Epithelial cell of proximal tubule (primary cell): Measurements from ENCODE around the gene FTO. TPM values are rescaled to one million over a fixed set of nuclear protein-coding genes. Genes with fewer than 3 reads are reported as not detected.
"Not testable (repeated sequence)": the region's sequence is repeated elsewhere in the genome, so short reads cannot be mapped to it uniquely, and the experiment has no call there.

Experiments used
- DNase-seq: peaks from one replicate; pipeline ENCODE4 v3.0.0-alpha.2; 2011; ENCODE audit warnings: low read depth
- H3K4me3 ChIP-seq: 2 replicates; pipeline ENCODE4 v1.5.1; 2011; ENCODE audit warnings: low read depth, mild to moderate bottlenecking, low read length
- total RNA-seq: library from RNA; depleted of rRNA; stranded (reverse); fragments of >200 nt; gene quantifications from 2 replicates; pipeline ENCODE4 v1.2.3, GENCODE V29; 2015
- TF ChIP-seq, protein P1 (sequence below): conservative IDR thresholded peaks from 2 replicates; pipeline ENCODE4 v1.5.1; 2012; ENCODE audit warnings: low read depth, mild to moderate bottlenecking, low read length

The FTO gene
- total RNA-seq, 1 donor from 2014 or later: 62.7 TPM

- no peak overlapping the region for H3K4me3 ChIP-seq
- DNase-seq: peak; percentile 63
- TF ChIP-seq, protein P1, sequence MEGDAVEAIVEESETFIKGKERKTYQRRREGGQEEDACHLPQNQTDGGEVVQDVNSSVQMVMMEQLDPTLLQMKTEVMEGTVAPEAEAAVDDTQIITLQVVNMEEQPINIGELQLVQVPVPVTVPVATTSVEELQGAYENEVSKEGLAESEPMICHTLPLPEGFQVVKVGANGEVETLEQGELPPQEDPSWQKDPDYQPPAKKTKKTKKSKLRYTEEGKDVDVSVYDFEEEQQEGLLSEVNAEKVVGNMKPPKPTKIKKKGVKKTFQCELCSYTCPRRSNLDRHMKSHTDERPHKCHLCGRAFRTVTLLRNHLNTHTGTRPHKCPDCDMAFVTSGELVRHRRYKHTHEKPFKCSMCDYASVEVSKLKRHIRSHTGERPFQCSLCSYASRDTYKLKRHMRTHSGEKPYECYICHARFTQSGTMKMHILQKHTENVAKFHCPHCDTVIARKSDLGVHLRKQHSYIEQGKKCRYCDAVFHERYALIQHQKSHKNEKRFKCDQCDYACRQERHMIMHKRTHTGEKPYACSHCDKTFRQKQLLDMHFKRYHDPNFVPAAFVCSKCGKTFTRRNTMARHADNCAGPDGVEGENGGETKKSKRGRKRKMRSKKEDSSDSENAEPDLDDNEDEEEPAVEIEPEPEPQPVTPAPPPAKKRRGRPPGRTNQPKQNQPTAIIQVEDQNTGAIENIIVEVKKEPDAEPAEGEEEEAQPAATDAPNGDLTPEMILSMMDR: no peak
These were observed 136.5 kb downstream of the FTO start for GRCh38 chr16:53840456-53840855.

- DNase-seq: no peak
- no peak overlapping the region for H3K4me3 ChIP-seq
- TF ChIP-seq, protein P1: no peak
These were observed 137.9 kb downstream of the FTO start for GRCh38 chr16:53841884-53842283.

DNA sequence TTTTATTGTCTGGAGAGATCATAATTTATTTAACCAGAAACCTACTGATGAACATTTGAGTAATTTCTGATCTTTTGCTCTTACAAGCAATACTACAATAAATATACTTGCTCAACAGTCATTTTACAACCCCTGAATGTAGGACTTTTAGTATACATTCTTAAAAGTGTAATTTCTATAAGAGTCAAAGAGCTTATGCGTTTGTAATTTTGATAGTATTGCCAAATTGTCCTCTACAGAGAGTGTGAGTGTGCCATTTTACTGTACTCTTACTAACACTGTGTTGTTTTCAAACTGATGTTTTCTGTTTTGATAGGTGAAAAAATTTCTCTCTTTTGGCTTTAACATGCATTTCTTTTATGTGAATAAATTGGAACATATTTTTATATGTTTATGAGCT lies 139.1 kb downstream of the FTO start:
- TF ChIP-seq, protein P1: no peak
- DNase-seq: no peak
- H3K4me3 ChIP-seq: no peak overlapping the region

GRCh38 chr16:53844804-53845203 lies 140.8 kb downstream of the FTO start:
- no peak for DNase-seq
- TF ChIP-seq, protein P1: no peak
- no peak overlapping the region for H3K4me3 ChIP-seq

GRCh38 chr16:53846549-53846948 lies 142.6 kb downstream of the FTO start:
- H3K4me3 ChIP-seq, DNase-seq: not testable (repeated sequence)

- no peak overlapping the region for H3K4me3 ChIP-seq
- TF ChIP-seq, protein P1: no peak
- DNase-seq: no peak
These were observed 143.0 kb downstream of the FTO start for GRCh38 chr16:53846971-53847370.

- TF ChIP-seq, protein P1: no peak
- H3K4me3 ChIP-seq: no peak overlapping the region
- no peak for DNase-seq
These were observed 144.5 kb downstream of the FTO start for GRCh38 chr16:53848277-53848942.
